MCF 10A (cell line): ENCODE measurements around the gene CNTNAP2. TPM values are rescaled to one million over a fixed set of nuclear protein-coding genes. Genes with fewer than 3 reads are reported as not detected.

ENCODE experiments used
- BruUV-seq: library from RNA; stranded (reverse); fragments of 400-500 nt; replicated peaks from 2 replicates; lab custom pipeline; 2021; lab: Mats Ljungman, UMichigan
- CTCF ChIA-PET: fragments of 300-600 bp; sonication (Branson Sonifier 250); formaldehyde crosslinking; extraction: SDS; loops from one replicate; lab custom pipeline; 2021; ENCODE audit warnings: antibody characterized with exemption, inconsistent platforms; lab: Yijun Ruan, JAX
- POLR2A ChIA-PET: fragments of 300-600, 350-650 bp; sonication (Branson Sonifier 250); formaldehyde crosslinking; extraction: SDS; loops from one replicate; lab custom pipeline; 2020; ENCODE audit warnings: antibody characterized with exemption, inconsistent platforms; lab: Yijun Ruan, JAX
- DNase-seq: peaks from one replicate; pipeline ENCODE4 v3.0.0-alpha.2; 2018; ENCODE audit not compliant: unreplicated experiment
- H3K27ac Mint-ChIP-seq: one replicate; pipeline ENCODE4 v1.8.0; 2022; ENCODE audit warnings: mild to moderate bottlenecking, low read depth, mixed read lengths; ENCODE audit not compliant: unreplicated experiment
- H3K27me3 Mint-ChIP-seq: one replicate; pipeline ENCODE4 v1.8.0; 2022; ENCODE audit warnings: mixed read lengths; ENCODE audit not compliant: insufficient read depth, unreplicated experiment
- H3K36me3 Mint-ChIP-seq: one replicate; pipeline ENCODE4 v1.8.0; 2022; ENCODE audit warnings: mild to moderate bottlenecking, moderate library complexity, mixed read lengths; ENCODE audit not compliant: insufficient read depth, unreplicated experiment
- H3K4me1 Mint-ChIP-seq: one replicate; pipeline ENCODE4 v1.8.0; 2022; ENCODE audit warnings: mixed read lengths; ENCODE audit not compliant: insufficient read depth, unreplicated experiment
- H3K4me3 Mint-ChIP-seq: one replicate; pipeline ENCODE4 v1.8.0; 2022; ENCODE audit warnings: mild to moderate bottlenecking, moderate library complexity, mixed read lengths; ENCODE audit not compliant: unreplicated experiment
- H3K9me3 Mint-ChIP-seq: one replicate; pipeline ENCODE4 v1.8.0; 2022; ENCODE audit warnings: mixed read lengths; ENCODE audit not compliant: unreplicated experiment
- intact Hi-C: fragments of 100-400 bp; cut with micrococcal nuclease; formaldehyde crosslinking; loops from 2 replicates; pipeline ENCODE4 v1.14.1; 2022
- total RNA-seq: library from RNA; stranded (reverse); gene quantifications from 2 replicates; pipeline ENCODE4 v1.2.3, GENCODE V29; 2022
- TF ChIP-seq, protein P1 (sequence below): fragments of 200-600 bp; IDR thresholded peaks from one replicate; pipeline ENCODE4 v1.8.0; 2022; ENCODE audit warnings: antibody characterized with exemption, mild to moderate bottlenecking; ENCODE audit not compliant: unreplicated experiment

CNTNAP2 gene
- total RNA-seq, 1 experiment from 2014 or later = 1.1 TPM

DNA sequence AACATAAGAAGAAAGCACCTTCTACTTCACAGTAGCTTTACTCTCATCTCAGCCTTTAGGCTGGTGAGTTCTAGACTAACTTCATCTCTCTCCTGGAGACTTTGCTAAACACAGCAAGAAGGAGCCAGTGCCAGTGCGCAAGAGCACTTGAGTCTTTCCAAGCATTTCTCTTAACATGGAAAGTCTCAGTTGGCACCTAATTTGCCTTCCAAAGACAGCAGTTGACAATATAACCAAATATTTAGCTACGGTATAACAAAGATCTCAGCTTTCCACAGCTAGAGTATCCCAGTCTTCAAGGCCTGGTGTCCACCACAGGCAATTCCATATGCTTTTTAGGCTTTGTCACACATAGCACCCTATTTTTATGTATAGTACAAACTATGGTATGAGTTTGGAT lies 1204.9 kb downstream of the CNTNAP2 start:
- no peak for DNase-seq
- H3K4me1 Mint-ChIP-seq = no peaks in the 10 kb centered on the region
- no peak overlapping the region for H3K4me3 Mint-ChIP-seq
- CTCF ChIA-PET = interaction anchor here (0.5 kb wide), 2 partner anchors 18 to 1573 kb away, joined by 3 read pairs; no protein-coding TSS in a partner anchor
- H3K27me3 Mint-ChIP-seq = peaks cover 18% of the 10 kb centered on the region
- H3K9me3 Mint-ChIP-seq = peaks cover 14% of the 10 kb centered on the region
- TF ChIP-seq, protein P1, sequence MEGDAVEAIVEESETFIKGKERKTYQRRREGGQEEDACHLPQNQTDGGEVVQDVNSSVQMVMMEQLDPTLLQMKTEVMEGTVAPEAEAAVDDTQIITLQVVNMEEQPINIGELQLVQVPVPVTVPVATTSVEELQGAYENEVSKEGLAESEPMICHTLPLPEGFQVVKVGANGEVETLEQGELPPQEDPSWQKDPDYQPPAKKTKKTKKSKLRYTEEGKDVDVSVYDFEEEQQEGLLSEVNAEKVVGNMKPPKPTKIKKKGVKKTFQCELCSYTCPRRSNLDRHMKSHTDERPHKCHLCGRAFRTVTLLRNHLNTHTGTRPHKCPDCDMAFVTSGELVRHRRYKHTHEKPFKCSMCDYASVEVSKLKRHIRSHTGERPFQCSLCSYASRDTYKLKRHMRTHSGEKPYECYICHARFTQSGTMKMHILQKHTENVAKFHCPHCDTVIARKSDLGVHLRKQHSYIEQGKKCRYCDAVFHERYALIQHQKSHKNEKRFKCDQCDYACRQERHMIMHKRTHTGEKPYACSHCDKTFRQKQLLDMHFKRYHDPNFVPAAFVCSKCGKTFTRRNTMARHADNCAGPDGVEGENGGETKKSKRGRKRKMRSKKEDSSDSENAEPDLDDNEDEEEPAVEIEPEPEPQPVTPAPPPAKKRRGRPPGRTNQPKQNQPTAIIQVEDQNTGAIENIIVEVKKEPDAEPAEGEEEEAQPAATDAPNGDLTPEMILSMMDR = no peak
- no TSS peak for BruUV-seq
- H3K36me3 Mint-ChIP-seq = no peaks in the 10 kb centered on the region
- POLR2A ChIA-PET = no interaction called here
- intact Hi-C loops = no loop called here
- H3K27ac Mint-ChIP-seq = no peak overlapping the region

DNA sequence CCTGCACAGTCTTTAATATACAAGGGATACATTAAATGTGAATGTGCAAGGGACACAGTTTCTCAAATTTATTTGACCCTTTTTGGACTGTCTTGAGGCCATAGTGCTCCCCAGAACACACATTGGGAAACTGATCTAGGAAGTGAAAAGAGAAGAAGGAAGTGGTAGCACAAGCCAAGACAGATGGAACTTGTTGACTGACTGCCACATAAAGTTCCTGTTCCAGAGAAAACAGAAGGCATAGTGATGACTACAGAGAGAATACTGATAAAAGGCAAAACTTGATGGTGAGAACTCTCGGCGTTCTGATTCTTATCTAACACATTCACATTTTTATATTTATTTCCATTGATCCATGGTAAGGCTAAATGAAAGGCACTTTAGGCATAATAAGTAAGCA lies 1216.4 kb downstream of the CNTNAP2 start:
- no peak overlapping the region for H3K27ac Mint-ChIP-seq
- intact Hi-C loops = no loop called here
- ChIA-PET POLR2A (no interaction called here), CTCF (no interaction called here)
- H3K9me3 Mint-ChIP-seq = no peaks in the 10 kb centered on the region
- H3K4me3 Mint-ChIP-seq = no peak overlapping the region
- TF ChIP-seq, protein P1 = no peak
- H3K36me3 Mint-ChIP-seq = no peaks in the 10 kb centered on the region
- no peak for DNase-seq
- H3K4me1 Mint-ChIP-seq = no peaks in the 10 kb centered on the region
- H3K27me3 Mint-ChIP-seq = peaks cover 15% of the 10 kb centered on the region
- BruUV-seq = no TSS peak

DNA sequence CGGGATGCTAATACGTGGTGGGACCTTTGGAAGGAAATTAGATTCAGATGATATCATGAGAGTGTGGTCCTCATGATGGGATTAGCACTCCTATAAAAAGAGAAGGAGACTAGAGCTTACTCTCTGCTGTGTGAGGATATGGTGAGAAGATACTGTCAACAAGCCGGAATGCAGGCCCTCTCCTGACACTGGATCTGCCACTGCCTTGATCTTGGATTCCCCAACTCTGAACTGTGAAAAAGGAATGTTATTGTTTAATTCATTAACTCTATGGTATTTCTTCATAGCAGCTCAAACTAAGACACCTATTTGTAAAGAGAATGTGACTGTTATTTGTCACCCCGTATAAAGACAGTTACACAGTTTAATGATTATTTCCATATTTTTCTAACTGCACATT lies 1246.5 kb downstream of the CNTNAP2 start:
- peaks cover 14% of the 10 kb centered on the region for H3K27me3 Mint-ChIP-seq
- BruUV-seq = no TSS peak
- no peak overlapping the region for H3K27ac Mint-ChIP-seq
- DNase-seq = no peak
- no peaks in the 10 kb centered on the region for H3K36me3 Mint-ChIP-seq
- intact Hi-C loops = no loop called here
- CTCF ChIA-PET = no interaction called here
- H3K4me1 Mint-ChIP-seq = no peaks in the 10 kb centered on the region
- POLR2A ChIA-PET = no interaction called here
- no peak overlapping the region for H3K4me3 Mint-ChIP-seq
- TF ChIP-seq, protein P1 = no peak
- no peaks in the 10 kb centered on the region for H3K9me3 Mint-ChIP-seq

DNA sequence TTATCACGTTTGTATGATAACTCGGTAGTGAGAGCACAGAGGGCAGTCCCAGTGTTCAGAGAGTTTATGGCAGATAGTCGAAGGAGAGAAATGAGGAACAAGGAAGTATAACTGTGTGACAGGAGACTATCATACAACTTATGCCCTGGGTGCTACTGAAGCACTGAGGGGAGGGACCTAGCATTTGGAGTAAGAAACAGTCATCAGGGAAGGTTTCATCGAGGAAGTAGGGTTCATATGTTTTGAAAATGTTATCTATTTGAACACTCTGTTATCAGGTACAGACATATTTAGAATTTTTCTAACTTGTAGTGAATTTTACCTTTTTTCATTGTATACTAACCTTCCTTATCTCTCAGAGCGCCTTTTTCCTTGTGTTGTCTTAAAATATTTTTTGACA lies 1259.6 kb downstream of the CNTNAP2 start:
- ChIA-PET CTCF (no interaction called here), POLR2A (no interaction called here)
- Mint-ChIP-seq H3K27me3 (peaks cover 51% of the 10 kb centered on the region), H3K27ac (no peak overlapping the region), H3K4me3 (no peak overlapping the region), H3K9me3 (no peaks in the 10 kb centered on the region), H3K36me3 (no peaks in the 10 kb centered on the region), H3K4me1 (no peaks in the 10 kb centered on the region)
- no peak for DNase-seq
- TF ChIP-seq, protein P1 = no peak
- no TSS peak for BruUV-seq
- intact Hi-C loops = no loop called here
